K562 (cell line): ENCODE data around the gene CLEC2D. TPM values are rescaled to one million over a fixed set of nuclear protein-coding genes. Genes with fewer than 3 reads are reported as not detected.

Experiments
- ATAC-seq: fragments of 200-7000 bp; cut with Tn5 transposase; 3 replicates; pipeline ENCODE4 v1.9.1; 2020; ENCODE audit warnings: moderate library complexity
- BruUV-seq: library from RNA; stranded (reverse); fragments of 400-500 nt; replicated peaks from 2 replicates; lab custom pipeline; 2021; lab: Mats Ljungman, UMichigan
- CTCF ChIA-PET: fragments of 300-600 bp; formaldehyde crosslinking; extraction: SDS; loops from one replicate; lab custom pipeline; 2021; ENCODE audit warnings: low intra/inter-chr PET ratio; lab: Yijun Ruan, JAX
- POLR2A ChIA-PET: fragments of 300-600, 350-650 bp; sonication (Branson Sonifier 250); formaldehyde crosslinking; extraction: SDS; loops from one replicate; lab custom pipeline; 2021; ENCODE audit warnings: antibody characterized with exemption, inconsistent platforms; lab: Yijun Ruan, JAX
- DNase-seq, 4 experiments: peaks; one replicate each; pipeline versions ENCODE4 v3.0.0 to v3.0.0-alpha.2; 2011 to 2018; ENCODE audit warnings: low spot score in 3 of 4, mixed read lengths in 3 of 4; ENCODE audit errors: extremely low read depth in 1 of 4
- FAIRE-seq: peaks from 2 replicates; lab custom pipeline; 2011; peaks lifted over from hg19 to GRCh38; lab: Jason Lieb, UNC
- H2AFZ ChIP-seq: 2 replicates; pipeline ENCODE4 v1.6.0; 2011; ENCODE audit warnings: low read depth, low read length, control low read depth, inconsistent platforms
- H3K27ac ChIP-seq: fragments of 200-600 bp; 3 replicates; pipeline ENCODE4 v1.8.0; 2011; ENCODE audit warnings: low read depth, mild to moderate bottlenecking, control low read depth, inconsistent platforms, low read length, moderate library complexity, mixed read lengths; ENCODE audit errors: extremely low read depth
- H3K27me3 ChIP-seq, 2 experiments: fragments of 300-600 bp in 1 of 2; 2 replicates in 1 of 2; 3 replicates in 1 of 2; pipeline versions ENCODE4 v1.6.0 to v1.8.0; 2011; ENCODE audit warnings: inconsistent platforms in 2 of 2, low read length in 2 of 2, mild to moderate bottlenecking in 1 of 2, mixed read lengths in 1 of 2, moderate library complexity in 1 of 2; ENCODE audit not compliant: control insufficient read depth in 2 of 2, insufficient read depth in 2 of 2
- H3K36me3 ChIP-seq: fragments of 300-600 bp; 3 replicates; pipeline ENCODE4 v1.8.0; 2011; ENCODE audit warnings: mild to moderate bottlenecking, low read length, inconsistent platforms; ENCODE audit not compliant: control insufficient read depth, insufficient read depth
- H3K4me1 ChIP-seq, 2 experiments: fragments of 200-600 bp in 1 of 2; replicated peaks in 1 of 2; 2 replicates in 1 of 2; 3 replicates in 1 of 2; pipeline versions ENCODE4 v1.5.1 to v1.8.0; 2011; ENCODE audit warnings: inconsistent platforms in 2 of 2, low read length in 2 of 2, mild to moderate bottlenecking in 1 of 2, mixed read lengths in 1 of 2, moderate library complexity in 1 of 2; ENCODE audit not compliant: control insufficient read depth in 2 of 2, insufficient read depth in 2 of 2
- H3K4me2 ChIP-seq: 2 replicates; pipeline ENCODE4 v1.6.1; 2011; ENCODE audit warnings: low read length, control low read depth, inconsistent platforms, mixed read lengths; ENCODE audit not compliant: insufficient read depth
- H3K4me3 ChIP-seq: fragments of 200-600 bp; sonication (generic), shearing (Covaris generic); 2 replicates; pipeline ENCODE4 v1.5.1; 2016; ENCODE audit warnings: control low read depth, inconsistent platforms
- H3K79me2 ChIP-seq: fragments of 200-600 bp; 3 replicates; pipeline ENCODE4 v1.8.0; 2011; ENCODE audit warnings: low read length, inconsistent platforms; ENCODE audit not compliant: control insufficient read depth, insufficient read depth
- H3K9ac ChIP-seq, 2 experiments: 2 replicates each; pipeline versions ENCODE4 v1.6.0 to v1.6.1; 2011; ENCODE audit warnings: low read depth in 2 of 2, low read length in 2 of 2, control low read depth in 1 of 2, inconsistent platforms in 1 of 2, mild to moderate bottlenecking in 1 of 2, mixed read lengths in 1 of 2; ENCODE audit not compliant: insufficient read depth in 1 of 2
- H3K9me1 ChIP-seq: one replicate; pipeline ENCODE4 v1.6.0; 2011; ENCODE audit warnings: inconsistent platforms, mild to moderate bottlenecking, low read length, moderate library complexity; ENCODE audit not compliant: control insufficient read depth, insufficient read depth
- H3K9me3 ChIP-seq: replicated peaks from 2 replicates; pipeline ENCODE4 v1.5.1; 2011; ENCODE audit warnings: low read depth, low read length, inconsistent platforms; ENCODE audit not compliant: control insufficient read depth, insufficient read depth
- H4K20me1 ChIP-seq: replicated peaks from 2 replicates; pipeline ENCODE4 v1.6.1; 2011; ENCODE audit warnings: low read length, inconsistent platforms, mixed read lengths; ENCODE audit not compliant: control insufficient read depth, insufficient read depth
- ARHGAP35 ChIP-seq: fragments of 450-650 bp; IDR thresholded peaks from 2 replicates; pipeline ENCODE4 v1.6.1; 2018; ENCODE audit not compliant: partially characterized antibody
- DDX20 ChIP-seq: fragments of 450-650 bp; IDR thresholded peaks from 2 replicates; pipeline ENCODE4 v1.6.1; 2016; ENCODE audit warnings: missing genetic modification characterization, low read depth, mild to moderate bottlenecking, missing compliant biosample characterization, moderate library complexity
- GTF2F1 ChIP-seq: IDR thresholded peaks from 2 replicates; pipeline ENCODE4 v1.6.1; 2011; ENCODE audit warnings: low read depth, low read length, improper control_type of control experiment
- ILK ChIP-seq: fragments of 450-650 bp; IDR thresholded peaks from 2 replicates; pipeline ENCODE4 v1.6.1; 2016; ENCODE audit warnings: missing genetic modification characterization, low read depth, mild to moderate bottlenecking, missing compliant biosample characterization, moderate library complexity, borderline replicate concordance
- MCM3 ChIP-seq: fragments of 450-650 bp; IDR thresholded peaks from 2 replicates; pipeline ENCODE4 v1.6.1; 2016
- MYNN ChIP-seq, 2 experiments: sonication (generic); formaldehyde crosslinking in 1 of 2; IDR thresholded peaks; 2 replicates each; pipeline versions ENCODE4 v1.5.0 to v1.6.1; 2016 to 2020; ENCODE audit warnings: antibody characterized with exemption in 1 of 2, missing genetic modification reagents in 1 of 2
- NFE2L1 ChIP-seq: fragments of 450-650 bp; IDR thresholded peaks from 2 replicates; pipeline ENCODE4 v1.6.1; 2016; ENCODE audit warnings: missing genetic modification characterization, low read depth, mild to moderate bottlenecking, missing compliant biosample characterization, moderate library complexity, borderline replicate concordance
- NFIX ChIP-seq: fragments of 250-450 bp; sonication (Bioruptor Pico); IDR thresholded peaks from 2 replicates; pipeline ENCODE4 v1.4.0; 2020; ENCODE audit warnings: low read depth, mild to moderate bottlenecking, moderate library complexity
- POLR2H ChIP-seq: IDR thresholded peaks from 2 replicates; pipeline ENCODE4 v1.6.1; 2016; ENCODE audit warnings: missing genetic modification characterization, low read depth, mild to moderate bottlenecking, control low read depth, missing compliant biosample characterization, moderate library complexity
- SFPQ ChIP-seq: fragments of 200-400 bp; formaldehyde crosslinking; IDR thresholded peaks from 2 replicates; pipeline ENCODE4 v1.6.1; 2017; ENCODE audit warnings: mild to moderate bottlenecking, low read depth, low read length, moderate library complexity
- SREBF1 ChIP-seq: fragments of 150-350 bp; IDR thresholded peaks from 2 replicates; pipeline ENCODE4 v1.6.1; 2014; ENCODE audit warnings: antibody characterized with exemption, low read depth, low read length, borderline replicate concordance
- TEAD1 ChIP-seq, 2 experiments: fragments of 450-650 bp in 1 of 2; sonication (generic) in 1 of 2; formaldehyde crosslinking; IDR thresholded peaks; 2 replicates each; pipeline versions ENCODE4 v1.4.0 to v1.8.0; 2020 to 2022; ENCODE audit warnings: mild to moderate bottlenecking in 2 of 2, missing genetic modification reagents in 1 of 2
- ZBTB8A ChIP-seq: fragments of 450-650 bp; IDR thresholded peaks from 2 replicates; pipeline ENCODE4 v1.6.1; 2018; ENCODE audit warnings: mild to moderate bottlenecking, moderate library complexity; ENCODE audit not compliant: partially characterized antibody
- ZNF197 ChIP-seq: fragments of 200-800 bp; sonication (Bioruptor generic); IDR thresholded peaks from 2 replicates; pipeline ENCODE4 v1.6.1; 2016; ENCODE audit warnings: low read depth, missing genetic modification characterization, missing compliant biosample characterization
- ZNF77 ChIP-seq: fragments of 250-450 bp; sonication (Bioruptor Pico); IDR thresholded peaks from 2 replicates; pipeline ENCODE4 v1.5.0; 2020
- WGBS: fragments of 100-300 bp; shearing (Covaris generic); methylation state at CpG from one replicate; pipeline ENCODE4 v1.1.6; 2016; ENCODE audit warnings: low coverage, mixed read lengths; ENCODE audit not compliant: insufficient coverage; ENCODE audit errors: missing lambda C conversion rate; 5-methylcytosine and 5-hydroxymethylcytosine counted together
- in situ Hi-C: fragments of 300-500 bp; cut with MboI; formaldehyde crosslinking; loops from 4 replicates; pipeline ENCODE4 v1.15.0; 2018; ENCODE audit warnings: inconsistent platforms, mixed read lengths
- intact Hi-C: fragments of 100-400 bp; cut with micrococcal nuclease; formaldehyde crosslinking; loops from 2 replicates; pipeline ENCODE4 v1.14.2; 2022
- polyA plus RNA-seq, 8 experiments: library from polyadenylated mRNA; depleted of rRNA in 4 of 8; stranded (reverse) in 5 of 8; unstranded in 3 of 8; fragments of >200 nt; fragmentation: Nextera tagmentation in 2 of 8; fragmentation: Illumina TruSeq in 1 of 8; extraction: Ambion mirVana in 2 of 8; extraction: Trizol in 1 of 8; gene quantifications; 2 replicates each; pipeline versions ENCODE4 v1.2.1 to v1.2.3, GENCODE V29; 2011 to 2014; ENCODE audit warnings: inconsistent platforms in 1 of 8, missing spikeins in 1 of 8
- total RNA-seq, 7 experiments: library from RNA; depleted of rRNA in 6 of 7; stranded (reverse); fragments of >200 nt in 6 of 7; fragmentation: Illumina TruSeq in 2 of 7; extraction: Trizol in 2 of 7; gene quantifications; 2 replicates each; pipeline versions ENCODE4 v1.2.1 to v1.2.3, GENCODE V29; 2011 to 2021; ENCODE audit warnings: low replicate concordance in 1 of 7
- TF ChIP-seq, protein P1 (sequence below): fragments of 450-650 bp; formaldehyde crosslinking; IDR thresholded peaks from 2 replicates; pipeline ENCODE4 v1.4.0; 2022; ENCODE audit warnings: missing genetic modification characterization

The CLEC2D gene
- total and polyA plus RNA-seq, 9 of the 15 experiments (the other 6 are each of a cell fraction or from before 2014, with no cell fraction given), result 1.4 to 5.0 (median 2.2) TPM

GRCh38 chr12:9700606-9700956, 31.1 kb downstream of the CLEC2D start:
- H4K20me1 ChIP-seq, result no peaks in the 10 kb centered on the region
- H3K27ac ChIP-seq, result no peak overlapping the region
- POLR2A ChIA-PET, result no interaction called here
- WGBS, result 56% methylated on average over 2 of the region's 2 CpGs
- H3K4me1 ChIP-seq, result no peaks in the 10 kb centered on the region
- intact Hi-C loops, result loop anchor here (10.0 kb wide), 1 partner anchor 326 kb away; no protein-coding TSS in a partner anchor
- no peak for FAIRE-seq
- H3K4me3 ChIP-seq, result no peak overlapping the region
- no peaks in the 10 kb centered on the region for H3K9me1 ChIP-seq
- ATAC-seq, result no peak
- no peaks in the 10 kb centered on the region for H3K27me3 ChIP-seq
- H3K9me3 ChIP-seq, result no peaks in the 10 kb centered on the region; the same call in 1 of the 2 replicates
- no peak for TF ChIP-seq SFPQ
- no peak for TF ChIP-seq NFE2L1 (tag)
- no peak for TF ChIP-seq DDX20 (tag)
- TF ChIP-seq POLR2H (tag), result no peak
- no peak for TF ChIP-seq NFIX (CRISPR knock-in tag)
- TF ChIP-seq, protein P1, sequence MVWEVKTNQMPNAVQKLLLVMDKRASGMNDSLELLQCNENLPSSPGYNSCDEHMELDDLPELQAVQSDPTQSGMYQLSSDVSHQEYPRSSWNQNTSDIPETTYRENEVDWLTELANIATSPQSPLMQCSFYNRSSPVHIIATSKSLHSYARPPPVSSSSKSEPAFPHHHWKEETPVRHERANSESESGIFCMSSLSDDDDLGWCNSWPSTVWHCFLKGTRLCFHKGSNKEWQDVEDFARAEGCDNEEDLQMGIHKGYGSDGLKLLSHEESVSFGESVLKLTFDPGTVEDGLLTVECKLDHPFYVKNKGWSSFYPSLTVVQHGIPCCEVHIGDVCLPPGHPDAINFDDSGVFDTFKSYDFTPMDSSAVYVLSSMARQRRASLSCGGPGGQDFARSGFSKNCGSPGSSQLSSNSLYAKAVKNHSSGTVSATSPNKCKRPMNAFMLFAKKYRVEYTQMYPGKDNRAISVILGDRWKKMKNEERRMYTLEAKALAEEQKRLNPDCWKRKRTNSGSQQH, result no peak
- no peak for TF ChIP-seq GTF2F1
- no peak for TF ChIP-seq MYNN (IDR thresholded peaks at IDR 0.05)
- TF ChIP-seq MYNN (CRISPR knock-in tag; IDR thresholded peaks at IDR 0.05), result no peak
- TF ChIP-seq ARHGAP35, result no peak
- TF ChIP-seq SREBF1, result no peak
- TF ChIP-seq ILK (tag), result no peak
- no peak for TF ChIP-seq ZNF77
- TF ChIP-seq MCM3, result no peak
- TF ChIP-seq ZBTB8A, result no peak
- no peak for TF ChIP-seq ZNF197 (CRISPR knock-in tag)
- no peak for TF ChIP-seq TEAD1 (CRISPR knock-in tag; IDR thresholded peaks at IDR 0.05)
- no TSS peak for BruUV-seq
- DNase-seq, result no peak
- H3K36me3 ChIP-seq, result no peaks in the 10 kb centered on the region
- H3K9ac ChIP-seq, result no peak overlapping the region
- no peak overlapping the region for H3K4me2 ChIP-seq
- CTCF ChIA-PET, result no interaction called here
- no peaks in the 10 kb centered on the region for H3K79me2 ChIP-seq
- in situ Hi-C loops, result loop anchor here (25.0 kb wide), 1 partner anchor 238 kb away; no protein-coding TSS in a partner anchor
- no peak overlapping the region for H2AFZ ChIP-seq
